HG03432 (cell line): ENCODE results near the gene SCN3B.

Experiments used
- ATAC-seq: cut with Tn5 transposase; IDR thresholded peaks from one replicate; pipeline ENCODE4 v1.9.1; 2021; ENCODE audit warnings: mild to moderate bottlenecking, moderate library complexity; ENCODE audit not compliant: unreplicated experiment

The SCN3B gene

GRCh38 chr11:123659311-123659710 lies 4.9 kb upstream of the SCN3B start:
- ATAC-seq, result no peak

- ATAC-seq, result peak; percentile 51
These were observed 428 bp downstream of the SCN3B start for GRCh38 chr11:123653827-123654565.

- ATAC-seq, result no peak
These were observed 969 bp downstream of the SCN3B start for GRCh38 chr11:123653483-123653826.

- ATAC-seq, result no peak
These were observed 1.8 kb downstream of the SCN3B start for GRCh38 chr11:123652599-123652998.

GRCh38 chr11:123650901-123651300 lies 3.5 kb downstream of the SCN3B start:
- no peak for ATAC-seq

- no peak for ATAC-seq
These were observed 9.0 kb downstream of the SCN3B start for GRCh38 chr11:123645286-123645975.

GRCh38 chr11:123642435-123642834 lies 12.0 kb downstream of the SCN3B start:
- ATAC-seq, result no peak

GRCh38 chr11:123641495-123641840 lies 13.0 kb downstream of the SCN3B start:
- no peak for ATAC-seq

- peak; percentile 91 for ATAC-seq
These were observed 13.5 kb downstream of the SCN3B start for GRCh38 chr11:123640677-123641494.

GRCh38 chr11:123640029-123640428 lies 14.4 kb downstream of the SCN3B start:
- ATAC-seq, result no peak

- no peak for ATAC-seq
These were observed 24.3 kb downstream of the SCN3B start for GRCh38 chr11:123630126-123630608.

- ATAC-seq, result no peak
These were observed 25.3 kb downstream of the SCN3B start for GRCh38 chr11:123628936-123629683.

GRCh38 chr11:123624974-123625373 lies 29.4 kb downstream of the SCN3B start:
- ATAC-seq, result no peak

- ATAC-seq, result no peak
These were observed 31.8 kb downstream of the SCN3B start for GRCh38 chr11:123622576-123622975.

GRCh38 chr11:123616505-123617198 lies 37.8 kb downstream of the SCN3B start:
- no peak for ATAC-seq

- ATAC-seq, result no peak
These were observed 42.7 kb downstream of the SCN3B start for GRCh38 chr11:123611698-123612097.

- ATAC-seq, result no peak
These were observed 45.5 kb downstream of the SCN3B start for GRCh38 chr11:123608945-123609344.

- ATAC-seq, result no peak
These were observed 46.1 kb downstream of the SCN3B start for GRCh38 chr11:123608371-123608770.

GRCh38 chr11:123607781-123608180 lies 46.6 kb downstream of the SCN3B start:
- no peak for ATAC-seq

GRCh38 chr11:123603666-123604065 lies 50.8 kb downstream of the SCN3B start:
- ATAC-seq, result no peak
